Stimulated activated CD8-positive, alpha-beta memory T cell treated with anti-CD3 and anti-CD28 coated beads, Interleukin-12 subunit alpha, Interleukin-12 subunit beta, amount 100 ng/mL, for 1 hour (primary cell): Measurements from ENCODE around the gene C2CD3.
"Not testable (repeated sequence)": the region's sequence is repeated elsewhere in the genome, so short reads cannot be mapped to it uniquely, and the experiment has no call there.

Experiments
- DNase-seq: peaks from one replicate; pipeline ENCODE4 v3.0.0-alpha.2; 2020; ENCODE audit warnings: low read depth

The C2CD3 gene

GRCh38 chr11:74069146-74070046 lies 101.4 kb downstream of the C2CD3 start:
- DNase-seq: no peak

GRCh38 chr11:74066663-74067062 lies 104.1 kb downstream of the C2CD3 start:
- DNase-seq: not testable (repeated sequence)

- not testable (repeated sequence) for DNase-seq
These were observed 105.3 kb downstream of the C2CD3 start for GRCh38 chr11:74065534-74065933.

DNA sequence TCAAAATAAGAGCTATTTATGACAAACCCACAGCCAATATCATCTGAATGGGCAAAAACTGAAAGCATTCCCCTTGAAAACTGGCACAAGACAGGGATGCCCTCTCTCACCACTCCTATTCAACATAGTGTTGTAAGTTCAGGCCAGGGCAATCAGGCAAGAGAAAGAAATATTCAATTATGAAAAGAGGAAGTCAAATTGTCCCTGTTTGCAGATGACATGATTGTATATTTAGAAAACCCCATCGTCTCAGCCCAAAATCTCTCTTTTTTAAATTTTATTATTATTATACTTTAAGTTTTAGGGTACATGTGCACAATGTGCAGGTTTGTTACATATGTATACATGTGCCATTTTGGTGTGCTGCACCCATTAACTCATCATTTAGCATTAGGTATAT lies 107.2 kb downstream of the C2CD3 start:
- DNase-seq: not testable (repeated sequence)

GRCh38 chr11:74061599-74061998 lies 109.2 kb downstream of the C2CD3 start:
- DNase-seq: not testable (repeated sequence)

GRCh38 chr11:74057249-74058151 lies 113.3 kb downstream of the C2CD3 start:
- DNase-seq: no peak

DNA sequence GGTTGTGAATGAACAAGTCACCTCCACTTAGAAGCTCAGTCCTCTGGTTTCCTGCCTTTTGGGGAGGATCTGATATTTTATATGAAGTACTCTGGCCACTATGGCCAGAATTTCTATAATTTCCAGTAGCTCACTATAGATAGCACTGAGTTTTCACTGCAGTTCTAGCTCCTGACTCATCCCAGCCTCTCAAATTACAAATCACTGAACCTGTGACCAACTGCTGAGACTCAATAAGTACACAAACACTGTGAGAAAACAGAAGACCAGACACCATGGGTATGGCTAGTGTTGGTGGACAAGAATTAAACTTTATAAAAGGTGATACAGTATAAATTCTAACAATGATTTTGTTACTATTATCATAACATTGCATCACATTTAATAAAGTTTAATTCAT lies 114.9 kb downstream of the C2CD3 start:
- no peak for DNase-seq

DNA sequence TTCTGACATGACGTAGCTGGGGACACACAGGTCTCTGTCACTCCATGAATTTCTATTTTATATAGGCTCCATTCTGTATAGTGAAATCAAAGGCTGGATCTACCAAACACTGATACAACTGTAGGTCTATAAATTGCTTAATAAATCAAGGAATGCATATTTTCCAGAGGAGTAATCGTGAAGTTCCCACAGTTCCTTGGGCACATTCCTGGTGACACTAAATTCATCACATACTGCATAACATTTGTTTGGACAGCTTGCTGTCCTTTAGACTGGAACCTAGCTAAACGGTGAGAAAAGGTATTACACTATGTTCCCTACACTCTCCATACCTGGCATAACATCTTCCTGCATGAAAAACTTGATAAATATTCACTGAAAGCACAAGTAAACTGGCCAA lies 120.3 kb downstream of the C2CD3 start:
- no peak for DNase-seq

GRCh38 chr11:74048993-74049392 lies 121.8 kb downstream of the C2CD3 start:
- no peak for DNase-seq

DNA sequence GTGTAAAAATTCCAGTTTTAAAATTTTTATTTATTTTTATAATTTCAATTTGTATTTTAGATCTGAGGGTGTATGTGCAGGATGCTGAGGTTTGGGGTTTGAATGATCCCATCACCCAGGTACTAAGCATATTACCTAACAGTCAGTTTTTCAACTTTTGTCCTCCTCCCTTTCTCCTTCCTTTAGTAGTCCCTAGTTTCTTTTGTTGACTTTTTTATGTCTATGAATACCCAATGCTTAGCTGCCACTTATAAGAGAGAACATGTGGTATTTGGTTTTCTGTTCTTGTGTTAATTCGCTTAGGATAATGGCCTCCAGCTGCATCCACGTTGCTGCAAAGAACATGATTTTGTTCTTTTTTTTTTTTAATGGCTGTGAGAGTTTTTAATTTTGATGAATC lies 126.3 kb downstream of the C2CD3 start:
- no peak for DNase-seq

- no peak for DNase-seq
These were observed 127.4 kb downstream of the C2CD3 start for GRCh38 chr11:74043450-74043849.

- no peak for DNase-seq
These were observed 133.5 kb downstream of the C2CD3 start for GRCh38 chr11:74037309-74037708.

DNA sequence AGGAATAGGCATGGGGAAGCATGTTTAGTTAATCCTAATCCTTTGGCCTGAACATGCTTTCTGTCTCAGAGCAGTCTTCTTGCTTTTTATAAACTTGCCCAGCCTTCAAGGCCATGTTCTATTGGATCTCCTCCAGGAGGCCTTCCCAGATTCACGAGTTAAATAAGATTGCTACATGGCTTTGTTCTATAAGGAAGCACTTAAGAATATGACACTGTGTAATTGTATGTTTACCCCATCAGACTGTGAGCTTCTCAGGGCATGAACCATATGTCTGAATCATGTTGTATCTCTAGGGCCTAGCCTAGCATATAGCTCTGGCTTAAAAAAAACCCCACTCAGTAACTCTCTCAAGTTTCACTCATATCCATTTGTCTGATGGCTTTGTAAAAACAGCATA lies 135.5 kb downstream of the C2CD3 start:
- DNase-seq: no peak

- DNase-seq: no peak
These were observed 137.8 kb downstream of the C2CD3 start for GRCh38 chr11:74033046-74033445.

DNA sequence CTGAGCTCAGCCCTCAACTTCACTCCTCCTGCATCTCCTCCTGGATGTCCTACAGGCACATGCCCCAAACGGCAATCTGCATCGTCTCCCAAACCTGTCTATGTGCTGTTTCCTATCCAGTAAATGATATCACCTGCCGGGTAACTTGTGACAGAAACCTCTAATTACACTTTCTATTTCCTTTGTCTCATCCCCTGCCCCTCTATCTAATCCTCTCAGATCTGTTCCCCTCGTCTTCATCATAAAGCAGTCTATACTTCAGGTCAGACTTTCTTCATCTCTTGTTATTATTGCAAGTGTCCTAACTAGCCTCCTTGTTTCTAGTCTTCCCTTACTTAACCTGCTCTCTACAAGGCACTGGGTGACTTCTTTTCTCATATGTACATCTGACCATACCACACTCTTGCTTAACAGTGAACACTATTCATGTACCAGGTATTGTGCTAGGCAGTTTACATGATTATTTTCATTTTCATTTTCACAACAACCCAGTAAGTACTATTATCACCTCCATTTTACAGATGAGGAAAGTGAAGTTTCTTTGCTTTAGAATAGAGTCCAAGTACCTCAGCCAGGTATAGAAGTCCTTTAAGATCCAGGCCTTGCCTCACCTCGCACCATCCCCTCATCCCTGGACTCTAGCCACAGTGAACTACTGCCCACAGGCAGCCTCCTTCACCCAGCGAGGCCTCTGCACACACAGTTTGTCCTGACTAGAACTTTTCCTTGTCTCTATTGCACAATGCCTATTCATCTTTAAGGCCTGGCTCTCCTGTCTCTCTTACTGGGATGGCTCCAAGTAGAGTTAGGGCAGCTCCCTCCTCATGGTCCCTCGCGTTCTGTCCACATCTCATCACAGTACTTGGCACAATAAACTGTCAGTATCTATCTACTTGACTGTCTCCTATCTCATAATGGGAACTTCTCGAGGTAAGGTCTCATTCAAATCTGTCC lies 139.8 kb downstream of the C2CD3 start:
- no peak for DNase-seq

- DNase-seq: no peak
These were observed 145.2 kb downstream of the C2CD3 start for GRCh38 chr11:74025467-74026166.

DNA sequence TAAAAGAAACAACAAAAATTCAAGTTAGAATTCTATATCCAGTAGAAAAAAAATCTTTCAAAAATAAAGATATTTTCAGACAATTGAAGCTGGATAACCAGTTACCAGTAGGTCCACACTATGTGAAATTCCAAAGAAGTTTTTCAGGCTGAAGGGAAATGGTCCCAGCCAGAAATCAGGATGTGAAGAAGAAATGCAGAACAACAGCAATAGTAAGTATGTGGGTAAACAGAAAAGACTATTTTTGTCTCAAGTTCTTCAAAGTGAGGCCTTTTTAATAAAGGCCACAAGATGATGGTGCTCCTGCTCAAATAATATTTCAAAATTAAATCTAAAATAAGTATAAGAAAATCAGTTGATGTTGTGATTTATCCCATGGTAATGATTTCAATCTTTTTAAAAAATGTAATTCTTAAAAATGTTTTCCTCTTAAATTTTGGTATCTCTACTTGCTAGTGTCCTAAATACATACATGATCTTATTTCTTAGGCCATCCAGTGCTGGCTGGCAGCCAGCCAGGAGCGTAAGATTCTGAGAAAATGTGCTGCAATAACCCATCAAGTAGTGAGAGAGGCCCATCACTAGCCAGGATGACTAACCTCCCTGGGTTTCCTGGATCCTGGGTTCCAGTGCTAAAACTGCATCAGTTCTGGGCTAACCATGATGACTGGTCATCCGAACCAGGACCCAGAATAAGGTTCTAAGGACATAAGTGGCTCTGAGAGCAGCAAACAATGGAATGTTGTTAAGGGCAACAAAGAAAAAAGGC lies 146.4 kb downstream of the C2CD3 start:
- DNase-seq: no peak

DNA sequence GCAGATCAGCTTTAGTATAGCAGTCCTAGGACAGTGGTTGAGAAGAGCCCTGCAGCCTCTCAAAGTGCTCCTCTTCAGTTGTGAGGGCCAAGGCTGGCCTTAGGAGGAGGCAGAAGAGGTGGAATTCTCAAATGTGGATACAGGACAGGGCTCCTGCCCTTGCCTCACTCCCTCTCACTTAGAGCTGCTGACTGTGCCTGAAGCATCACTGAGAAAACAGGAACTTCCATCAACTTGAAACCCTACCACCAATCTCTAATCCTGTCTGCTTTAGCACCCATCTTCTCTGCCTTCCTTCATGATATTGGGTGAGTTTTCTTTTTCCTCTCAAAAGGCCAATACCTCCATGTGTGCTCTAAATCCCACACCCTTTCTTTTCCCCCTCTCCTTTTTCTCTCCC lies 147.5 kb downstream of the C2CD3 start:
- DNase-seq: no peak

GRCh38 chr11:74022546-74022945 lies 148.3 kb downstream of the C2CD3 start:
- DNase-seq: no peak

GRCh38 chr11:74021998-74022397 lies 148.8 kb downstream of the C2CD3 start:
- DNase-seq: no peak
